ENCODE results near the gene NARF.

DNA sequence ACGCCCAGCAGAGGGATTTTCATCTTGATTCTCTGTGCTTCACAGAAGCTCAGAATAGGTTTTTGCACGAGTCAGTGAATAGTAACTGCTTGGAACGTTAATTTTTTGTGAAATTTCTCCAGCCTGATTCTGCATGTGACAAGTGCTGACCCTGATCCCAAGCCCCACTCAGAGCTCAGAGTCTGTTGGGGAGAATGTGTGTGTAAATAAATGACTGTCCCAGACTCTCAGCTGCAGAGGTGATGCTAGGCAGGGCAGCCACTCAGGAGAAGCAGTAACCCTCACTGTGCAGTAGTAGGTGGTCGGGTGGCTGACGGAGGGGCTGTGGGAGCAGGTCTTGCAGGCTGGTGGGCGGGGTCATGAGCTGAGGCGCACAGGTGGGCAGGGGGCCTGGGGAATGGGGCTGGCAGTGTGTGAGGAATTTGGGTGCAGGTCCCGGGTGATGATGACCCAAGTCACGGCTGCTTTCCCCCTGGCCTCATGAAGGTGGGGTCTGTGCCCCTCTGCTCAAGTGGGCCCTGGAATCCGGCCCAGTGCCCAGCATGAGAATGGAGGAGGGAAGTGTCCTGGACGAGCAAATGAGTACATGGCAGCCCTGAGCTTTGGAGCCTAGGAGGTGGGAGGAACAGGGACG lies 44.7 kb downstream of the NARF start:
- no peak for TF ChIP-seq CTCF (conservative IDR thresholded peaks at IDR 0.05; ENCODE audit: low read length)
- no peak for TF ChIP-seq EZH2phosphoT487 (IDR thresholded peaks at IDR 0.05; ENCODE audit: borderline replicate concordance, low read depth, low read length)
